Uterus (tissue), 2 donors: ENCODE measurements around the gene INPP1.

ENCODE experiments used
- POLR2A ChIP-seq, 2 donors: fragments of 450-650 bp; IDR thresholded peaks; one replicate each; pipeline ENCODE4 v1.6.1; 2016; ENCODE audit warnings: antibody characterized with exemption in 2 of 2, mild to moderate bottlenecking in 1 of 2, moderate library complexity in 1 of 2
- TF ChIP-seq, protein P1 (sequence below), 4 experiments: fragments of 200-600 bp in 2 of 4; fragments of 450-650 bp in 2 of 4; sonication (generic) in 2 of 4; IDR thresholded peaks; one replicate each; pipeline ENCODE4 v1.5.1; 2016 to 2019; ENCODE audit warnings: antibody characterized with exemption in 4 of 4, mild to moderate bottlenecking in 2 of 4, moderate library complexity in 1 of 4

DNA sequence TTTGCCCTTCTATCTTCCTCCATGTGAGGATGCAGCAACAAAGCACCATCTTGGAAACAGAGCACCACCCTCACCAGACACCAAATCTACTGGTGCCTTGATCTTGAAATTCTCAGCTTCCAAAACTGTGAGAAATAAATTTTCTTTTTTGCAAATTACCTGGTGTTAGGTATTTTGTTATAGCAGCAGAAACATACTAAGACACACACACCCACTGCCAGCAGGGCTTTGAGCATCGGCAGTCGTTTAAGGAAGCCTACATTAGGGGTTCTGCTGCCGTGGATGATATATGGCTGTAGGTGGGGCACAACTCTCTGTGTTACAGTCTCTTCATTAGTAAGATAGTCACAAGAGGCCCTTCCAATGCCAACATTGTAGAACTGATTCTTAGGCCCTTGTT lies 44.0 kb downstream of the INPP1 start:
- TF ChIP-seq, protein P1, sequence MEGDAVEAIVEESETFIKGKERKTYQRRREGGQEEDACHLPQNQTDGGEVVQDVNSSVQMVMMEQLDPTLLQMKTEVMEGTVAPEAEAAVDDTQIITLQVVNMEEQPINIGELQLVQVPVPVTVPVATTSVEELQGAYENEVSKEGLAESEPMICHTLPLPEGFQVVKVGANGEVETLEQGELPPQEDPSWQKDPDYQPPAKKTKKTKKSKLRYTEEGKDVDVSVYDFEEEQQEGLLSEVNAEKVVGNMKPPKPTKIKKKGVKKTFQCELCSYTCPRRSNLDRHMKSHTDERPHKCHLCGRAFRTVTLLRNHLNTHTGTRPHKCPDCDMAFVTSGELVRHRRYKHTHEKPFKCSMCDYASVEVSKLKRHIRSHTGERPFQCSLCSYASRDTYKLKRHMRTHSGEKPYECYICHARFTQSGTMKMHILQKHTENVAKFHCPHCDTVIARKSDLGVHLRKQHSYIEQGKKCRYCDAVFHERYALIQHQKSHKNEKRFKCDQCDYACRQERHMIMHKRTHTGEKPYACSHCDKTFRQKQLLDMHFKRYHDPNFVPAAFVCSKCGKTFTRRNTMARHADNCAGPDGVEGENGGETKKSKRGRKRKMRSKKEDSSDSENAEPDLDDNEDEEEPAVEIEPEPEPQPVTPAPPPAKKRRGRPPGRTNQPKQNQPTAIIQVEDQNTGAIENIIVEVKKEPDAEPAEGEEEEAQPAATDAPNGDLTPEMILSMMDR (IDR thresholded peaks at IDR 0.05), result no peak
- TF ChIP-seq POLR2A (IDR thresholded peaks at IDR 0.05), result no peak
